ENCODE measurements around the gene IFNA6. TPM values are rescaled to one million over a fixed set of nuclear protein-coding genes. Genes with fewer than 3 reads are reported as not detected.

Gene IFNA6
- polyA plus RNA-seq, 2 donors, result not detected

- Histone ChIP-seq H3K9me3 (ENCODE audit: control insufficient read depth in 2 of 2, insufficient read depth in 1 of 2, low read depth in 1 of 2, low read length in 1 of 2) (no peaks in the 10 kb centered on the region), H3K36me3 (ENCODE audit: control insufficient read depth in 2 of 2, insufficient read depth in 2 of 2, low read length in 1 of 2) (no peaks in the 10 kb centered on the region), H3K4me1 (ENCODE audit: control insufficient read depth in 2 of 2, insufficient read depth in 2 of 2, low read length in 1 of 2) (peaks cover 0 to 3% of the 10 kb centered on the region in 2 donors), H3K27ac (ENCODE audit: low read depth in 2 of 2, low read length in 1 of 2) (no peak overlapping the region), H3K4me3 (ENCODE audit: low read depth in 1 of 2, low read length in 2 of 2) (no peak overlapping the region), H3K27me3 (ENCODE audit: control insufficient read depth in 1 of 2, insufficient read depth in 2 of 2, low read length in 2 of 2) (no peaks in the 10 kb centered on the region)
- WGBS, 2 donors, result 88 to 90% methylated on average over 2 of the region's 2 CpGs
These were observed 36.5 kb downstream of the IFNA6 start for GRCh38 chr9:21314152-21314551.

GRCh38 chr9:21311889-21312288, 38.8 kb downstream of the IFNA6 start:
- Histone ChIP-seq H3K4me3 (ENCODE audit: low read depth in 1 of 2, low read length in 2 of 2) (no peak overlapping the region), H3K36me3 (ENCODE audit: control insufficient read depth in 2 of 2, insufficient read depth in 2 of 2, low read length in 1 of 2) (no peaks in the 10 kb centered on the region), H3K9me3 (ENCODE audit: control insufficient read depth in 2 of 2, insufficient read depth in 1 of 2, low read depth in 1 of 2, low read length in 1 of 2) (no peaks in the 10 kb centered on the region), H3K27ac (ENCODE audit: low read depth in 2 of 2, low read length in 1 of 2) (no peak overlapping the region), H3K4me1 (ENCODE audit: control insufficient read depth in 2 of 2, insufficient read depth in 2 of 2, low read length in 1 of 2) (peaks cover 0 to 3% of the 10 kb centered on the region in 2 donors), H3K27me3 (ENCODE audit: control insufficient read depth in 1 of 2, insufficient read depth in 2 of 2, low read length in 2 of 2) (no peaks in the 10 kb centered on the region)
- 81 to 85% methylated on average over 1 of the region's 1 CpG for WGBS, 2 donors

GRCh38 chr9:21305213-21305612, 45.5 kb downstream of the IFNA6 start, which contains the start of gene IFNA5:
Gene IFNA5 (minus strand): TSS chr9:21305313. CDS start chr9:21305256, 57 bp downstream.
- Histone ChIP-seq H3K27me3 (ENCODE audit: control insufficient read depth in 1 of 2, insufficient read depth in 2 of 2, low read length in 2 of 2) (no peaks in the 10 kb centered on the region), H3K27ac (ENCODE audit: low read depth in 2 of 2, low read length in 1 of 2) (no peak within 1 kb of the TSS), H3K9me3 (ENCODE audit: control insufficient read depth in 2 of 2, insufficient read depth in 1 of 2, low read depth in 1 of 2, low read length in 1 of 2) (no peaks in the 10 kb centered on the region), H3K36me3 (ENCODE audit: control insufficient read depth in 2 of 2, insufficient read depth in 2 of 2, low read length in 1 of 2) (no peaks in the 10 kb centered on the region), H3K4me1 (ENCODE audit: control insufficient read depth in 2 of 2, insufficient read depth in 2 of 2, low read length in 1 of 2) (no peaks in the 10 kb centered on the region), H3K4me3 (ENCODE audit: low read depth in 1 of 2, low read length in 2 of 2) (no peak within 1 kb of the TSS)
- 88 to 91% methylated on average over 2 of the region's 2 CpGs for WGBS, 2 donors

Other genes starting within 250 kb of the IFNA6 start
- gene IFNW1, start 209.1 kb downstream of the IFNA6 start, polyA plus RNA-seq, result not detected
- not detected for gene IFNA21, start 184.2 kb downstream of the IFNA6 start, polyA plus RNA-seq
- not detected for gene IFNA4, start 163.3 kb downstream of the IFNA6 start, polyA plus RNA-seq
- not detected for gene IFNA7, start 148.7 kb downstream of the IFNA6 start, polyA plus RNA-seq
- gene IFNA10, start 143.7 kb downstream of the IFNA6 start, polyA plus RNA-seq, result not detected
- gene IFNA16, start 133.6 kb downstream of the IFNA6 start, polyA plus RNA-seq, result not detected
- gene IFNA17, start 122.7 kb downstream of the IFNA6 start, polyA plus RNA-seq, result not detected
- not detected for gene IFNA14, start 110.9 kb downstream of the IFNA6 start, polyA plus RNA-seq
- under 1 TPM in 1 of 2 donors, not detected in 1; 0.04 TPM for gene IFNA5, start 45.6 kb downstream of the IFNA6 start, polyA plus RNA-seq
- gene KLHL9, start 15.5 kb downstream of the IFNA6 start, polyA plus RNA-seq, result 1 to 10 TPM; 5.0 to 5.9 TPM
- not detected for gene IFNA13, start 17.2 kb upstream of the IFNA6 start, polyA plus RNA-seq
- gene IFNA2, start 34.5 kb upstream of the IFNA6 start, polyA plus RNA-seq, result not detected
- gene IFNA8, start 58.2 kb upstream of the IFNA6 start, polyA plus RNA-seq, result not detected
- gene IFNA1, start 89.6 kb upstream of the IFNA6 start, polyA plus RNA-seq, result not detected
- 1 to 10 TPM in 1 of 2 donors, under 1 TPM in 1; 0.33 to 2.0 TPM for gene IFNE, start 131.4 kb upstream of the IFNA6 start, polyA plus RNA-seq